ENCODE measurements around the gene GRK1.

The GRK1 gene

GRCh38 chr13:113625965-113626721, 40.9 kb upstream of the GRK1 start:
- DNase-seq (ENCODE audit: low read depth) = no peak
- TF ChIP-seq, protein P1, sequence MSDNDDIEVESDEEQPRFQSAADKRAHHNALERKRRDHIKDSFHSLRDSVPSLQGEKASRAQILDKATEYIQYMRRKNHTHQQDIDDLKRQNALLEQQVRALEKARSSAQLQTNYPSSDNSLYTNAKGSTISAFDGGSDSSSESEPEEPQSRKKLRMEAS (IDR thresholded peaks at IDR 0.05; ENCODE audit: low read depth, low read length) = no peak
- TF ChIP-seq CTCF (IDR thresholded peaks at IDR 0.05; ENCODE audit: low read depth, low read length) (no peak), MYC (IDR thresholded peaks at IDR 0.05; ENCODE audit: low read depth, low read length) (no peak), POLR2A (IDR thresholded peaks at IDR 0.05; ENCODE audit: extremely low read depth, insufficient read length) (no peak)
- H3K4me3 ChIP-seq (ENCODE audit: low read depth, low read length) = no peak overlapping the region

DNA sequence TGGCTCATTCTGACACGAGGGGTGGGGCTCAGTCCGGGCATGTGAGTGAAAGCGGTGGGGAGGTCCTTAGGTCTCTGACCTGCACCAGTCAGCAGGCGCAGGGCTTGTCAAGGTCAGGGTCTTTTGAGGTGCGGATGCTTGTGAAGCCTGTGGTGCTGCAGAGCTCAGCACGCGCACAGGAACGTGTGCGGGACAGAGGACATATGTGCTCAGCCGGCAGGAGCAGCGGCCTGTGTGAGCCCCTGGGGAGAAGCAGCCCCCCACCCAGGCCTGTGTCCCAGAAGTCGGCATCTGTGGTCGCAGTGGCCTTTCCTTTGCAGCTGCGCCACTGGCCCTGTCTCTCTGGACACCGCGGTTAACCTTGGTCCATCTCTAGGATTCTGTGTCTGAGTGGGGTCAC, 39.9 kb upstream of the GRK1 start:
- TF ChIP-seq MYC (IDR thresholded peaks at IDR 0.05; ENCODE audit: low read depth, low read length) (no peak), CTCF (IDR thresholded peaks at IDR 0.05; ENCODE audit: low read depth, low read length) (no peak), POLR2A (IDR thresholded peaks at IDR 0.05; ENCODE audit: extremely low read depth, insufficient read length) (no peak)
- TF ChIP-seq, protein P1 (IDR thresholded peaks at IDR 0.05; ENCODE audit: low read depth, low read length) = no peak

GRCh38 chr13:113628291-113629270, 38.4 kb upstream of the GRK1 start:
- DNase-seq (ENCODE audit: low read depth) = no peak
- H3K4me3 ChIP-seq (ENCODE audit: low read depth, low read length) = no peak overlapping the region
- TF ChIP-seq POLR2A (IDR thresholded peaks at IDR 0.05; ENCODE audit: extremely low read depth, insufficient read length) = no peak

More for the DNA sequence above, 39.9 kb upstream of the GRK1 start:
- DNase-seq (ENCODE audit: low read depth) = no peak
- no peak overlapping the region for H3K4me3 ChIP-seq (ENCODE audit: low read depth, low read length)

DNA sequence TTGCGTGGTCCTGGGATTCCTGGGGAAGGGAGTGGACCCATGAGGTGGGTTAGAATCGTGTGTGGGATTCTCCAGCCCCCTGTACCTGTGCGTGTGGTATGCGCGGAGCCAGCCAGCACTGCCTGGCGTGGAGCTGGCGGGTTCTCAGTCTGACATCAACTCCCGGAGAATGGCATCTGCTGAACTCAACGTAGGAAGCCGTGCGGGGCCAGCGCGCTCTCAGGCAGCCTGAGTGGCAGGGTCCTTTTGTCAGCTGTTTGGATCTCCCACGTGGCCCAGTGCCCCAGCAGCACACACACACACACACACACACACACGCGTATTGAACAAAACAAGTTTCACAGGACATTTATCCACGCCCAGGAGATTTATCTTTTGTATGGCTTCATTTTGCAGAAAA, 37.2 kb upstream of the GRK1 start:
- no peak overlapping the region for H3K4me3 ChIP-seq (ENCODE audit: low read depth, low read length)
- TF ChIP-seq POLR2A (IDR thresholded peaks at IDR 0.05; ENCODE audit: extremely low read depth, insufficient read length) (no peak), MYC (IDR thresholded peaks at IDR 0.05; ENCODE audit: low read depth, low read length) (no peak), CTCF (IDR thresholded peaks at IDR 0.05; ENCODE audit: low read depth, low read length) (no peak)
- TF ChIP-seq, protein P1 (IDR thresholded peaks at IDR 0.05; ENCODE audit: low read depth, low read length) = no peak
- no peak for DNase-seq (ENCODE audit: low read depth)

DNA sequence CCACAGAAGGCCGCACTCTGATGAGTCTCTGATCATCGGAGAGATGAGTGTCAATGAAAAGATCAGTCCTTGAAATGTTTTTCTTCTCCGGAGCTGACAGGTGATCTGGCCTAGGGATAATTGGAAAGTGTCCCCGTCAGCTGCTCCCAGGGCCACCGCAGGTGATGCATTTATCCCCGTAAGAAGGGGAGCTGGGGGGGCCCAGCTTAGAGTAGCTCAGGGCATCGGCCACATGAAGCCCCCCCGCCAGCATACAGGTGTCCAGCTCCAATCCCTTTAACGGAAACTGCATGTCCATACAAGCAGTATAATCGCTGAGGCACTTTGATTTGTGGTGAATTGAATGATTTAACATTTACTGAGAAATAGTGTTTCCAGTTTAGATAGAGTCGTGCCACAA, 36.7 kb upstream of the GRK1 start:
- TF ChIP-seq POLR2A (IDR thresholded peaks at IDR 0.05; ENCODE audit: extremely low read depth, insufficient read length) (no peak), CTCF (IDR thresholded peaks at IDR 0.05; ENCODE audit: low read depth, low read length) (no peak), MYC (IDR thresholded peaks at IDR 0.05; ENCODE audit: low read depth, low read length) (no peak)
- TF ChIP-seq, protein P1 (IDR thresholded peaks at IDR 0.05; ENCODE audit: low read depth, low read length) = no peak
- no peak overlapping the region for H3K4me3 ChIP-seq (ENCODE audit: low read depth, low read length)
- DNase-seq (ENCODE audit: low read depth) = no peak

- TF ChIP-seq CTCF (IDR thresholded peaks at IDR 0.05; ENCODE audit: low read depth, low read length) = no peak
- TF ChIP-seq POLR2A (IDR thresholded peaks at IDR 0.05; ENCODE audit: extremely low read depth, insufficient read length) = no peak
- no peak for TF ChIP-seq MYC (IDR thresholded peaks at IDR 0.05; ENCODE audit: low read depth, low read length)
- TF ChIP-seq, protein P1 (IDR thresholded peaks at IDR 0.05; ENCODE audit: low read depth, low read length) = no peak
- no peak overlapping the region for H3K4me3 ChIP-seq (ENCODE audit: low read depth, low read length)
- no peak for DNase-seq (ENCODE audit: low read depth)
Measured at GRCh38 chr13:113630804-113631203, 36.2 kb upstream of the GRK1 start.

Data from NB4 (cell line).